Psoas muscle (tissue), 8 donors: ENCODE data around the gene C16orf74. TPM values are rescaled to one million over a fixed set of nuclear protein-coding genes. Genes with fewer than 3 reads are reported as not detected.

Source experiments
- ATAC-seq, 4 donors: fragments of 200-7000 bp; cut with Tn5 transposase; one replicate each; pipeline ENCODE4 v1.9.1; 2020; ENCODE audit warnings: moderate library complexity in 3 of 4, mild to moderate bottlenecking in 2 of 4
- DNase-seq, 2 donors: peaks; one replicate each; pipeline ENCODE4 v3.0.0-alpha.2; 2020
- H3K27ac ChIP-seq: fragments of 200-600 bp; one replicate; pipeline ENCODE4 v1.8.0; 2022
- H3K27me3 ChIP-seq, 3 donors: fragments of 200-600 bp in 1 of 3; one replicate each; pipeline versions ENCODE4 v1.6.1 to v1.8.0; 2013 to 2022; ENCODE audit warnings: low read length in 2 of 3, mild to moderate bottlenecking in 2 of 3, moderate library complexity in 1 of 3; ENCODE audit not compliant: insufficient read depth in 3 of 3
- H3K36me3 ChIP-seq, 2 donors: fragments of 200-600 bp in 1 of 2; one replicate each; pipeline versions ENCODE4 v1.6.1 to v1.8.0; 2013 to 2022; ENCODE audit warnings: low read depth in 1 of 2, mild to moderate bottlenecking in 1 of 2, moderate library complexity in 1 of 2; ENCODE audit not compliant: insufficient read depth in 1 of 2
- H3K4me1 ChIP-seq: fragments of 200-600 bp; one replicate; pipeline ENCODE4 v1.8.0; 2022
- H3K4me3 ChIP-seq: fragments of 200-600 bp; one replicate; pipeline ENCODE4 v1.8.0; 2022; ENCODE audit warnings: mild to moderate bottlenecking
- H3K9me3 ChIP-seq: fragments of 200-600 bp; one replicate; pipeline ENCODE4 v1.8.0; 2022
- WGBS, 3 donors: extraction: QIAGEN DNeasy Blood & Tissue Kit; methylation state at CpG; one replicate each; pipeline versions ENCODE4 v1.1.6 to v1.1.7; 2013; 5-methylcytosine and 5-hydroxymethylcytosine counted together
- intact Hi-C, 2 donors: fragments of 100-400 bp; cut with DNase I; formaldehyde crosslinking; loops; one replicate each; pipeline versions ENCODE4 v1.11.0 to v1.14.2; 2022
- polyA plus RNA-seq, 3 donors: library from polyadenylated mRNA; stranded (reverse); fragments of 200-250 nt; gene quantifications; one replicate each; pipeline ENCODE4 v1.2.3, GENCODE V29; 2013
- total RNA-seq, 4 donors: library from RNA; stranded (reverse); fragmentation: NEBNext Ultra II Directional in 2 of 4; extraction: Animal tissue kit (Norgen Biotek cat#: 25700) in 2 of 4; gene quantifications; one replicate each; pipeline versions ENCODE4 v1.2.1 to v1.2.4, GENCODE V29; 2021 to 2023
- TF ChIP-seq, protein P1 (sequence below): fragments of 200-600 bp; IDR thresholded peaks from one replicate; pipeline ENCODE4 v1.8.0; 2022; ENCODE audit warnings: antibody characterized with exemption
- donor health status: healthy with polysubstance abuse.
- donor health status: DM: no; HTN: no; CAD: no; lungs with moderate emphysema.
- donor health status: Bipolar disorder and iron deficiency.
- donor health status: healthy.
- donor health status: DM: yes; HTN: yes; CAD: no.
- donor health status: DM: no; HTN: no; CAD: no.
- donor health status: DM: no; HTN: no; CAD: no.
- donor health status: DM: yes; HTN: yes; CAD: no.

The C16orf74 gene
- total and polyA plus RNA-seq, 7 donors: 0.13 to 3.8 (median 0.24) TPM; not detected in 2

DNA sequence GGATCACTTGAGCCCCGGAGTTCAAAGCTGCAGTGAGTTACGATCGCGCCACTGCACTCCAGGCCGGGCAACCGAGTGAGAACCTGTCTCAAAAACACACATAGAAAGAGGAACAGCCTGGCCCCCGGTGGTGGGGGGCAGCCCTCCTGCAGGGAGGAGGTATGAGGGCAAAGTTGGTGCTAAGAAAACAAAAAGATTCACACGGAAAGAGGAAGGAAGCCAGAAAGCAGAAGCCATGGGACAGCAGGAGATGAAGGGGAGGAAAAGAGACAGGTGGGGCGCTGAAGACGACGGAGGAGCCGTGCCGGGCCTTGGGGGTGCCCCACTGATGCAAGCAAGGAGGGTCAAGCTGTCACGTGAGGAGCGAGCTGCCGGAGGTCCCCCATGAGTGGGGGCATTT lies 8.2 kb upstream of the C16orf74 start:
- WGBS, 3 donors: 41 to 50% (median 42%) methylated on average over 16 of the region's 16 CpGs
- TF ChIP-seq, protein P1, sequence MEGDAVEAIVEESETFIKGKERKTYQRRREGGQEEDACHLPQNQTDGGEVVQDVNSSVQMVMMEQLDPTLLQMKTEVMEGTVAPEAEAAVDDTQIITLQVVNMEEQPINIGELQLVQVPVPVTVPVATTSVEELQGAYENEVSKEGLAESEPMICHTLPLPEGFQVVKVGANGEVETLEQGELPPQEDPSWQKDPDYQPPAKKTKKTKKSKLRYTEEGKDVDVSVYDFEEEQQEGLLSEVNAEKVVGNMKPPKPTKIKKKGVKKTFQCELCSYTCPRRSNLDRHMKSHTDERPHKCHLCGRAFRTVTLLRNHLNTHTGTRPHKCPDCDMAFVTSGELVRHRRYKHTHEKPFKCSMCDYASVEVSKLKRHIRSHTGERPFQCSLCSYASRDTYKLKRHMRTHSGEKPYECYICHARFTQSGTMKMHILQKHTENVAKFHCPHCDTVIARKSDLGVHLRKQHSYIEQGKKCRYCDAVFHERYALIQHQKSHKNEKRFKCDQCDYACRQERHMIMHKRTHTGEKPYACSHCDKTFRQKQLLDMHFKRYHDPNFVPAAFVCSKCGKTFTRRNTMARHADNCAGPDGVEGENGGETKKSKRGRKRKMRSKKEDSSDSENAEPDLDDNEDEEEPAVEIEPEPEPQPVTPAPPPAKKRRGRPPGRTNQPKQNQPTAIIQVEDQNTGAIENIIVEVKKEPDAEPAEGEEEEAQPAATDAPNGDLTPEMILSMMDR: no peak
- no peaks in the 10 kb centered on the region for H3K4me1 ChIP-seq
- intact Hi-C loops: no loop called here
- DNase-seq (no peak), ATAC-seq (no peak)
- no peak overlapping the region for H3K4me3 ChIP-seq
- H3K36me3 ChIP-seq: no peaks in the 10 kb centered on the region
- no peak overlapping the region for H3K27ac ChIP-seq
- peaks cover 0 to 11% (median 0%) of the 10 kb centered on the region in 3 donors for H3K27me3 ChIP-seq
- H3K9me3 ChIP-seq: no peaks in the 10 kb centered on the region

- Histone ChIP-seq H3K9me3 (no peaks in the 10 kb centered on the region), H3K4me1 (no peaks in the 10 kb centered on the region), H3K27me3 (peaks cover 0 to 11% (median 0%) of the 10 kb centered on the region in 3 donors), H3K4me3 (no peak overlapping the region), H3K27ac (no peak overlapping the region), H3K36me3 (no peaks in the 10 kb centered on the region)
- TF ChIP-seq, protein P1: no peak
- intact Hi-C loops: no loop called here
- DNase-seq (no peak), ATAC-seq (no peak)
- WGBS, 3 donors: 68 to 72% (median 70%) methylated on average over 7 of the region's 7 CpGs
Measured at GRCh38 chr16:85757341-85757822, 6.5 kb upstream of the C16orf74 start.

DNA sequence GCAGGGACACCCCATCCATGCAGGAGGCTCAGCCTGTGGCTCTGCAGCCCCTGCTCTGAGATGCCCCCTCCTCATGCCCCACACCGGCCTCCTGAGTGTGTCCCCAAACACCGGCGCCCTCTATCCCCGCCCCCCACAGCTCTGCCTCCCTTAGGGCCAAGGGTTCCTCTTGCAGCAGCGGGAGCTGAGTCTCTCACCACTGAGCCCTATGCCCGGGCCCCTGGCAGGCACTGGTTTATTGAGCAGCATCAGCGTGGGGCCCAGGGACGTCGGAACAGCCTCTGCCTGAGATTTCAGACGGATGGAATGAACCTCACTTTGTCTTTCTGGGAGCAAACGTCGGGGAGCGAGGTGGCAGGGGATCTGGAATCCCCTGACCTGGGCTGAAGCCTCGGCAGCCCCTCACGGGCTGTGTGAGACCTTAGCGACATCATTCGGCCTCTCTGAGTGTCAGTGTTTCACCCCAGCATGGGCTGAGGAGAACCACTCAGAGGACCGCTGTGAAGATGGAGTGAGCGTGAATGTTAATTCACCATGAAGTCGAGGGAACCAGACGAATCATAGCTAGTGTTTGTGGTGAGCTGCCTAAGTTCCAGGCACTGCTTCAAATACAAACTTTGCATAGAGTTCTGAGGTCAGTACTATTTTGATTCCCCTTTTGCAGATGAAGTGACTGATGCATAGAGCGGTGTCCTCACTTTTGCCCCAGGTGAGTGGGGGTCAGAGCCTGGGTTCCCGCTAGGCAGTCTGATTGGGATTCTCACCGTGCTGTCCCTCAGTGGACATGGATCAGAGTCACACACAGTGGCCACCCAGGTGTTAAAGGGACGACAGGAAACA lies 5.3 kb upstream of the C16orf74 start:
- Histone ChIP-seq H3K4me1 (no peaks in the 10 kb centered on the region), H3K4me3 (no peak overlapping the region), H3K36me3 (no peaks in the 10 kb centered on the region), H3K9me3 (no peaks in the 10 kb centered on the region), H3K27ac (no peak overlapping the region), H3K27me3 (peaks cover 0 to 16% (median 0%) of the 10 kb centered on the region in 3 donors)
- WGBS, 3 donors: 52 to 61% (median 53%) methylated on average over 25 of the region's 25 CpGs
- ATAC-seq (no peak), DNase-seq (no peak)
- TF ChIP-seq, protein P1: no peak
- intact Hi-C loops: no loop called here

DNA sequence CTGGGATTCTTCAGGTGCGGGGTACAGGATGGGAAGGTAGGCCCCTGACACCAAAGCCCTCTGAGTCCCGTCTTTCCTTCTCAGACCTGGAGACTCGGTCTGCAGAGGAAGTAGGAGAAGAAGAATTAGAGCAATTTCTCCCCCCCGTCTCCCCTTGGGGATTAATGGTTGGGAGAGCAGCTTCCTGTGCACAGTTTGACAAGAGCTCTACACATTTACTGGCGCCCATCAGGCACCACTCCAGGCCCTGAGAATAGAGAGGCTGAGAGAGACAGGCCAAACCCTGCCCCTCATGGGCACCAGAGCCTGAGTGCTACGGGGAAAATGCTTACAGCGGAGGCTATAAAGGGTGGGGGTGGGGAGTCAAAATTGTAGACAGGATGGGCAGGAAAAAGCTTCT lies 3.5 kb upstream of the C16orf74 start:
- ATAC-seq (no peak), DNase-seq (no peak)
- Histone ChIP-seq H3K36me3 (no peaks in the 10 kb centered on the region), H3K4me1 (peaks cover 11% of the 10 kb centered on the region), H3K9me3 (no peaks in the 10 kb centered on the region), H3K4me3 (no peak overlapping the region), H3K27ac (no peak overlapping the region), H3K27me3 (peaks cover 0 to 23% (median 0%) of the 10 kb centered on the region in 3 donors)
- TF ChIP-seq, protein P1: no peak
- WGBS, 3 donors: 59 to 65% (median 61%) methylated on average over 7 of the region's 7 CpGs
- intact Hi-C loops: no loop called here
